Measurements from ENCODE around the gene MYOM3. TPM values are rescaled to one million over a fixed set of nuclear protein-coding genes. Genes with fewer than 3 reads are reported as not detected.
A peak's percentile ranks its signal among the peaks of the same experiment; 100 is the strongest.

MYOM3 gene
- total RNA-seq, 2 donors from 2014 or later, result not detected

- Mint-ChIP-seq H3K36me3 (no peaks in the 10 kb centered on the region), H3K27ac (no peak overlapping the region), H3K9me3 (no peaks in the 10 kb centered on the region)
- no peak for ATAC-seq
- DNase-seq (ENCODE audit: low spot score in 2 of 2), result no peak
Measured at GRCh38 chr1:24107462-24108138, 4.3 kb downstream of the MYOM3 start.

GRCh38 chr1:24105368-24106160 lies 6.4 kb downstream of the MYOM3 start:
- Mint-ChIP-seq H3K9me3 (no peaks in the 10 kb centered on the region), H3K36me3 (no peaks in the 10 kb centered on the region), H3K27ac (no peak overlapping the region)
- no peak for DNase-seq (ENCODE audit: low spot score in 2 of 2)
- no peak for ATAC-seq

- Mint-ChIP-seq H3K9me3 (no peaks in the 10 kb centered on the region), H3K27ac (no peak overlapping the region), H3K36me3 (no peaks in the 10 kb centered on the region)
- ATAC-seq, result no peak
- DNase-seq (ENCODE audit: low spot score in 2 of 2), result no peak
Measured at GRCh38 chr1:24104854-24105253, 7.1 kb downstream of the MYOM3 start.

GRCh38 chr1:24103879-24104278 lies 8.1 kb downstream of the MYOM3 start:
- Mint-ChIP-seq H3K9me3 (no peaks in the 10 kb centered on the region), H3K36me3 (no peaks in the 10 kb centered on the region), H3K27ac (no peak overlapping the region)
- DNase-seq (ENCODE audit: low spot score in 2 of 2) (no peak), ATAC-seq (no peak)

- ATAC-seq, result no peak
- Mint-ChIP-seq H3K36me3 (no peaks in the 10 kb centered on the region), H3K9me3 (no peaks in the 10 kb centered on the region), H3K27ac (no peak overlapping the region)
- DNase-seq (ENCODE audit: low spot score in 2 of 2), result no peak
Measured at GRCh38 chr1:24103408-24103807, 8.5 kb downstream of the MYOM3 start.

- no peak overlapping the region for H3K27ac Mint-ChIP-seq
- DNase-seq (ENCODE audit: low spot score in 2 of 2) (no peak), ATAC-seq (no peak)
- H3K36me3 Mint-ChIP-seq, result no peaks in the 10 kb centered on the region
- H3K9me3 Mint-ChIP-seq, result no peaks in the 10 kb centered on the region
Measured at GRCh38 chr1:24102961-24103360, 9.0 kb downstream of the MYOM3 start.

- H3K36me3 Mint-ChIP-seq, result no peaks in the 10 kb centered on the region
- no peak for ATAC-seq
- H3K27ac Mint-ChIP-seq, result no peak overlapping the region
- H3K9me3 Mint-ChIP-seq, result no peaks in the 10 kb centered on the region
- DNase-seq (ENCODE audit: low spot score in 2 of 2), result no peak
Measured at GRCh38 chr1:24101796-24102586, 9.9 kb downstream of the MYOM3 start.

- H3K36me3 Mint-ChIP-seq, result no peaks in the 10 kb centered on the region
- ATAC-seq (no peak), DNase-seq (ENCODE audit: low spot score in 2 of 2) (no peak)
- H3K27ac Mint-ChIP-seq, result peak overlapping the region in 1 of 2 donors; percentile 15
- no peaks in the 10 kb centered on the region for H3K9me3 Mint-ChIP-seq
Measured at GRCh38 chr1:24100945-24101737, 10.8 kb downstream of the MYOM3 start.

- Mint-ChIP-seq H3K36me3 (no peaks in the 10 kb centered on the region), H3K9me3 (no peaks in the 10 kb centered on the region), H3K27ac (no peak overlapping the region)
- DNase-seq (ENCODE audit: low spot score in 2 of 2), result no peak
- ATAC-seq, result no peak
Measured at GRCh38 chr1:24098943-24099638, 12.8 kb downstream of the MYOM3 start.

GRCh38 chr1:24098102-24098501 lies 13.8 kb downstream of the MYOM3 start:
- ATAC-seq (no peak), DNase-seq (ENCODE audit: low spot score in 2 of 2) (no peak)
- Mint-ChIP-seq H3K27ac (no peak overlapping the region), H3K9me3 (no peaks in the 10 kb centered on the region), H3K36me3 (no peaks in the 10 kb centered on the region)

- no peaks in the 10 kb centered on the region for H3K9me3 Mint-ChIP-seq
- H3K27ac Mint-ChIP-seq, result no peak overlapping the region
- ATAC-seq (no peak), DNase-seq (ENCODE audit: low spot score in 2 of 2) (no peak)
- no peaks in the 10 kb centered on the region for H3K36me3 Mint-ChIP-seq
Measured at GRCh38 chr1:24097663-24098062, 14.3 kb downstream of the MYOM3 start.

- Mint-ChIP-seq H3K36me3 (no peaks in the 10 kb centered on the region), H3K27ac (no peak overlapping the region), H3K9me3 (no peaks in the 10 kb centered on the region)
- DNase-seq (ENCODE audit: low spot score in 2 of 2), result no peak
- ATAC-seq, result no peak
Measured at GRCh38 chr1:24096739-24097103, 15.2 kb downstream of the MYOM3 start.

GRCh38 chr1:24096009-24096738 lies 15.8 kb downstream of the MYOM3 start:
- H3K27ac Mint-ChIP-seq, result no peak overlapping the region
- H3K36me3 Mint-ChIP-seq, result no peaks in the 10 kb centered on the region
- ATAC-seq (no peak), DNase-seq (ENCODE audit: low spot score in 2 of 2) (no peak)
- H3K9me3 Mint-ChIP-seq, result no peaks in the 10 kb centered on the region

GRCh38 chr1:24095140-24095859 lies 16.6 kb downstream of the MYOM3 start:
- DNase-seq (ENCODE audit: low spot score in 2 of 2) (no peak), ATAC-seq (no peak)
- Mint-ChIP-seq H3K9me3 (no peaks in the 10 kb centered on the region), H3K36me3 (no peaks in the 10 kb centered on the region), H3K27ac (peak overlapping the region in 1 of 2 donors; percentile 6)

- Mint-ChIP-seq H3K9me3 (no peaks in the 10 kb centered on the region), H3K36me3 (no peaks in the 10 kb centered on the region), H3K27ac (no peak overlapping the region)
- ATAC-seq (no peak), DNase-seq (ENCODE audit: low spot score in 2 of 2) (no peak)
Measured at GRCh38 chr1:24094554-24094953, 17.4 kb downstream of the MYOM3 start.

Data from activated naive CD4-positive, alpha-beta T cell treated with anti-CD3 and anti-CD28 coated beads, Interleukin-2, amount 50 U/mL, for 72 hours (primary cell).